HepG2 (cell line): ENCODE data around the gene SP4. TPM values are rescaled to one million over a fixed set of nuclear protein-coding genes. Genes with fewer than 3 reads are reported as not detected.

Experiments
- ATAC-seq: fragments of 200-7000 bp; cut with Tn5 transposase; 3 replicates; pipeline ENCODE4 v1.9.1; 2020; ENCODE audit warnings: mild to moderate bottlenecking, moderate library complexity
- BruUV-seq: library from RNA; stranded (reverse); fragments of 400-500 nt; replicated peaks from 2 replicates; lab custom pipeline; 2021; lab: Mats Ljungman, UMichigan
- CTCF ChIA-PET: fragments of 300-600 bp; formaldehyde crosslinking; extraction: SDS; loops from one replicate; lab custom pipeline; 2021; ENCODE audit warnings: low total read pairs, inconsistent platforms, low intra/inter-chr PET ratio; lab: Yijun Ruan, JAX
- POLR2A ChIA-PET: fragments of 350-600 bp; sonication (Branson Sonifier 250); formaldehyde crosslinking; loops from one replicate; lab custom pipeline; 2020; ENCODE audit warnings: antibody characterized with exemption, inconsistent platforms; lab: Yijun Ruan, JAX
- DNase-seq: peaks from one replicate; pipeline ENCODE4 v3.0.0-alpha.2; 2015; ENCODE audit warnings: low spot score
- FAIRE-seq: peaks from 3 replicates; lab custom pipeline; 2011; peaks lifted over from hg19 to GRCh38; lab: Jason Lieb, UNC
- H2AFZ ChIP-seq: one replicate; pipeline ENCODE4 v1.6.1; 2011; ENCODE audit warnings: low read length, inconsistent platforms
- H3K27ac ChIP-seq: fragments of 300-600 bp; 3 replicates; pipeline ENCODE4 v1.8.0; 2011; ENCODE audit warnings: mixed run types, mild to moderate bottlenecking, mixed read lengths, low read length, inconsistent platforms; ENCODE audit not compliant: insufficient read depth; ENCODE audit errors: extremely low read length
- H3K27me3 ChIP-seq, 2 experiments: fragments of 200-600 bp in 1 of 2; 2 replicates in 1 of 2; 3 replicates in 1 of 2; pipeline versions ENCODE4 v1.6.0 to v1.8.0; 2011; ENCODE audit warnings: low read length in 2 of 2, mild to moderate bottlenecking in 2 of 2, moderate library complexity in 2 of 2, inconsistent platforms in 1 of 2; ENCODE audit not compliant: insufficient read depth in 2 of 2, control insufficient read depth in 1 of 2
- H3K36me3 ChIP-seq, 2 experiments: fragments of 200-600 bp in 1 of 2; replicated peaks in 1 of 2; 2 replicates in 1 of 2; 3 replicates in 1 of 2; pipeline versions ENCODE4 v1.5.1 to v1.8.0; 2011; ENCODE audit warnings: low read length in 2 of 2, inconsistent platforms in 1 of 2; ENCODE audit not compliant: insufficient read depth in 2 of 2, control insufficient read depth in 1 of 2
- H3K4me1 ChIP-seq: 2 replicates; pipeline ENCODE4 v1.5.1; 2012; ENCODE audit warnings: low read length, inconsistent platforms; ENCODE audit not compliant: insufficient read depth
- H3K4me2 ChIP-seq: 2 replicates; pipeline ENCODE4 v1.6.0; 2011; ENCODE audit warnings: low read depth, low read length, inconsistent platforms
- H3K4me3 ChIP-seq, 3 experiments: fragments of 200-600 bp in 1 of 3; sonication (generic), shearing (Covaris generic) in 1 of 3; replicated peaks in 1 of 3; 2 replicates each; pipeline ENCODE4 v1.5.1; 2011 to 2016; ENCODE audit warnings: low read length in 3 of 3, inconsistent platforms in 2 of 3, low read depth in 2 of 3, mild to moderate bottlenecking in 2 of 3, control low read depth in 1 of 3, mixed read lengths in 1 of 3; ENCODE audit not compliant: insufficient read depth in 1 of 3
- H3K79me2 ChIP-seq: one replicate; pipeline ENCODE4 v1.6.1; 2011; ENCODE audit warnings: low read length, inconsistent platforms; ENCODE audit not compliant: insufficient read depth
- H3K9ac ChIP-seq: 2 replicates; pipeline ENCODE4 v1.6.0; 2011; ENCODE audit warnings: mild to moderate bottlenecking, low read depth, low read length, inconsistent platforms; ENCODE audit not compliant: insufficient read depth
- H3K9me3 ChIP-seq: 2 replicates; pipeline ENCODE4 v1.5.1; 2012; ENCODE audit warnings: mild to moderate bottlenecking, low read length
- H4K20me1 ChIP-seq: 2 replicates; pipeline ENCODE4 v1.6.0; 2011; ENCODE audit warnings: inconsistent platforms, mild to moderate bottlenecking, low read length, moderate library complexity; ENCODE audit not compliant: insufficient read depth
- FOXO1 ChIP-seq: sonication (generic); formaldehyde crosslinking; IDR thresholded peaks from 2 replicates; pipeline ENCODE4 v1.4.0; 2020; ENCODE audit warnings: missing genetic modification reagents
- SIX1 ChIP-seq: sonication (generic); formaldehyde crosslinking; IDR thresholded peaks from 2 replicates; pipeline ENCODE4 v1.4.0; 2020; ENCODE audit warnings: missing genetic modification reagents, borderline replicate concordance
- TAF15 ChIP-seq: fragments of 200-400 bp; formaldehyde crosslinking; IDR thresholded peaks from one replicate; pipeline ENCODE4 v1.6.1; 2018; ENCODE audit warnings: mild to moderate bottlenecking, low read depth, low read length; ENCODE audit not compliant: poor library complexity, severe bottlenecking
- YY1 ChIP-seq: IDR thresholded peaks from 2 replicates; pipeline ENCODE4 v1.6.1; 2011; ENCODE audit warnings: low read length, low read depth, moderate library complexity, mild to moderate bottlenecking; ENCODE audit not compliant: insufficient read depth, insufficient replicate concordance
- ZNF333 ChIP-seq: sonication (generic); formaldehyde crosslinking; IDR thresholded peaks from 2 replicates; pipeline ENCODE4 v1.4.0; 2020; ENCODE audit warnings: mild to moderate bottlenecking, missing genetic modification reagents, borderline replicate concordance
- ZNF496 ChIP-seq: sonication (generic); formaldehyde crosslinking; IDR thresholded peaks from 2 replicates; pipeline ENCODE4 v1.8.1; 2023; ENCODE audit warnings: mild to moderate bottlenecking, moderate library complexity, missing genetic modification reagents; ENCODE audit not compliant: insufficient replicate concordance
- WGBS: methylation state at CpG from one replicate; pipeline ENCODE4 v1.1.6; 2017; ENCODE audit warnings: low lambda C conversion rate; 5-methylcytosine and 5-hydroxymethylcytosine counted together
- in situ Hi-C: cut with HindIII; loops from 2 replicates; pipeline ENCODE4 v1.10.0; 2017; ENCODE audit warnings: low pct_unique_long_range_greater_than_20kb; ENCODE audit not compliant: extremely low pct_ligation_motif_present
- intact Hi-C: fragments of 100-400 bp; cut with micrococcal nuclease; formaldehyde crosslinking; loops from one replicate; pipeline ENCODE4 v1.10.0; 2022; ENCODE audit not compliant: unreplicated experiment
- polyA plus RNA-seq, 8 experiments: library from polyadenylated mRNA; depleted of rRNA in 3 of 8; stranded (reverse) in 7 of 8; unstranded in 1 of 8; fragments of >200 nt; fragmentation: Illumina TruSeq in 4 of 8; extraction: Trizol in 4 of 8; gene quantifications; 2 replicates each; pipeline versions ENCODE4 v1.2.1 to v1.2.3, GENCODE V29; 2011 to 2016; ENCODE audit warnings: low read depth in 4 of 8, missing spikeins in 1 of 8, mixed read lengths in 1 of 8; ENCODE audit not compliant: insufficient read depth in 1 of 8
- total RNA-seq, 5 experiments: library from RNA; depleted of rRNA; stranded (reverse); fragments of >200 nt; fragmentation: Illumina TruSeq; extraction: Trizol; gene quantifications; 2 replicates each; pipeline ENCODE4 v1.2.3, GENCODE V29; 2016; ENCODE audit warnings: low read depth in 1 of 5
- TF ChIP-seq, protein P1 (sequence below): sonication (generic); formaldehyde crosslinking; IDR thresholded peaks from 2 replicates; pipeline ENCODE4 v1.8.0; 2022; ENCODE audit warnings: mild to moderate bottlenecking, missing genetic modification reagents, borderline replicate concordance

SP4 gene
- total and polyA plus RNA-seq, 2 of the 13 experiments (the other 11 are each of a cell fraction or from before 2014, with no cell fraction given) = 2.7 to 4.8 TPM

DNA sequence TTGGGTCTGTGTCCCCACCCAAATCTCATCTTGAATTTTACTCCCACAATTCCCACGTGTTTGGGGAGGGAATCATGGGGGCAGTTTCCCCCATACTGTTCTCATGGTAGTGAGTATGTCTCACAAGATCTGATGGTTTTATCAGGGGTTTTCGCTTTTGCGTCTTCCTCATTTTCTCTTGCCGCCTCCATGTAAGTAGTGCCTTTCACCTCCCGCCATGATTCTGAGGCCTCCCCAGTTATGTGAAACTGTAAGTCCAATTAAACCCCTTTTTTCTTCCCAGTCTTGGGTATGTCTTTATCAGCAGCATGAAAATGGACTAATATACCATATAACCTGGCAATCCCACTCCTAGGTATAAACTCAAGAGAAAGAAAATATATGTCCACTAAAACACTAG lies 25.9 kb upstream of the SP4 start:
- CTCF ChIA-PET = no interaction called here
- no peak overlapping the region for H2AFZ ChIP-seq
- ATAC-seq (no peak), FAIRE-seq (no peak), DNase-seq (no peak)
- TF ChIP-seq, protein P1, sequence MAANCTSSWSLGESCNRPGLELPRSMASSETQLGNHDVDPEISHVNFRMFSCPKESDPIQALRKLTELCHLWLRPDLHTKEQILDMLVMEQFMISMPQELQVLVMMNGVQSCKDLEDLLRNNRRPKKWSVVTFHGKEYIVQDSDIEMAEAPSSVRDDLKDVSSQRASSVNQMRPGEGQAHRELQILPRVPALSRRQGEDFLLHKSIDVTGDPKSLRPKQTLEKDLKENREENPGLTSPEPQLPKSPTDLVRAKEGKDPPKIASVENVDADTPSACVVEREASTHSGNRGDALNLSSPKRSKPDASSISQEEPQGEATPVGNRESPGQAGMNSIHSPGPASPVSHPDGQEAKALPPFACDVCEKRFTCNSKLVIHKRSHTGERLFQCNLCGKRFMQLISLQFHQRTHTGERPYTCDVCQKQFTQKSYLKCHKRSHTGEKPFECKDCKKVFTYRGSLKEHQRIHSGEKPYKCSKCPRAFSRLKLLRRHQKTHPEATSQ (CRISPR knock-in tag) = no peak
- no peak for TF ChIP-seq YY1
- TF ChIP-seq TAF15 = no peak
- no peak for TF ChIP-seq ZNF333 (CRISPR knock-in tag)
- no peak for TF ChIP-seq FOXO1
- no peak for TF ChIP-seq SIX1 (CRISPR knock-in tag)
- TF ChIP-seq ZNF496 = no peak
- no TSS peak for BruUV-seq
- H4K20me1 ChIP-seq = no peaks in the 10 kb centered on the region
- H3K9ac ChIP-seq = no peak overlapping the region
- H3K4me3 ChIP-seq = no peak overlapping the region
- in situ Hi-C loops = no loop called here
- intact Hi-C loops = no loop called here
- no peaks in the 10 kb centered on the region for H3K27me3 ChIP-seq
- WGBS = 58% methylated on average over 5 of the region's 5 CpGs
- no peaks in the 10 kb centered on the region for H3K4me1 ChIP-seq
- H3K9me3 ChIP-seq = no peaks in the 10 kb centered on the region
- H3K4me2 ChIP-seq = no peak overlapping the region
- no peaks in the 10 kb centered on the region for H3K36me3 ChIP-seq
- H3K79me2 ChIP-seq = no peaks in the 10 kb centered on the region
- no peak overlapping the region for H3K27ac ChIP-seq
- POLR2A ChIA-PET = no interaction called here
